Hematopoietic multipotent progenitor cell treated with erythropoietin and hydrocortisone succinate and interleukin-3 and kit ligand, for 4 days (in vitro differentiated cells): ENCODE results near the gene EPB41L1.

Source experiments
- DNase-seq: peaks from one replicate; pipeline ENCODE4 v3.0.0-alpha.2; 2015

The EPB41L1 gene

DNA sequence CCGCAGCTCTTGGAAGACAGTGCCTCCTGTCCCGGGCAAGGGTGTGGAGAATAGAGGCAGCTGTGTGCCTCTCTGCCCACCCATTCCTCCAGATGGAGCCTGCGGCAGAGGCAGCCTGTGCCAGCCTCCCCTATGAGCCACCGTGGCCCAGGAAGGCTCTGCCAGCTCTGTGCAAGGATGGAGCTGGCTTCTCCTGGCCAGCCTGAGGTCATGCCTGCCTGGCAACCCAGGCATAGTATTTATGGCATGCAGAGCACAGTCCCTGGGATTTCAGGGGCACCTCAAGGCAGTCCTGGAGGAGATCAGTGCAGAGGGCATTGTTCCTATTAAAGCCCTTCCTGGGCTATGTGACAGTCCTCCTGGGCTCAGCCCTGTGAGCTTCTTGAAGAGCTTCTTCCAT is 1.5 kb downstream of the EPB41L1 start:
- no peak for DNase-seq

DNA sequence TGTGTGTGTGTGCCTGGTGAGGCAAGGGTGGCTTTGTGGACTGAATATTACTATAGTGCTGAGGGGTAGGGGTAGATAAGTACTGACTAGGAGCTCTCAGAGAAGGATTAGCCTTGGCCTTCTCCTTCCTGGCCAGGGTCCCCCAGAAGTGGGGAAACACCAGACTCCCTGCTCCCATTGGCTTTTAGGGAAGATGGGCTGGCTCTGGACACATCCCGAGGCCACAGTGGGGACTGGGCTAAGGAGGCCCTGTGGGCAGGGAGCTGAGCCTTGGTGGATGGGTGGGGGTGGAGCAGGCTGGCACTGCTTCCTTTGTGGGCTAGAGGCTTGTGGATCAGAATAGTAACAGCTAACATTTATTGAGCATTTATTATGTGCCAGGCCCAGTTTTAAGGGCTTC is 3.1 kb downstream of the EPB41L1 start:
- no peak for DNase-seq

DNA sequence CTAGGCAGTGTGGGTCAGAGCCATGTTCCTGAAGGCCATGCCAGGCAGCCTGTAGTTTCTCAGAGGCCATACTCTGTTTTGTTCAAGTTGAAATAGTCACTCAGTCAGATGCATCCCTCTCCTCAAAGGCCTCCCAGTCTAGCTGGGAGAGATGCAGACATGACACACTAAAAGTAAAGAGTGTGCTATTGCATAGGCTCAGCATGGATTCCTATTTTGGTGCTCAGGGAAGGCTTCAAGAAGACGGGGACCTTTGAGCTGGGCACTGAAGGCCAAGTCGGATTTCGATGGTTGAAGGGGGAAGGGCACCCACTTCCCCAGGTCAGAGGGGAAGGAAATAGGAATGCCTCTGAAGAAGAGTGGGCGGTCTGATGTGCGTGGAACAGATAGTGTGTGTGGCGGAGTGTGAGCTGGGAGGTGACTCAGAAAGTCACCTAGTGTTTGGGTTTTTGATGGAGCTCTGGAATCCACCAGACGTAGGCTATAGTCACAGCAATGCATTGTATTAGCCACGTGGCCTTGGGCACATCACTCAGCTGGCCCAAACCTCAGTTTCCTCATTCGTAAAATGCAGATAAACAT is 3.7 kb downstream of the EPB41L1 start:
- DNase-seq = no peak

DNA sequence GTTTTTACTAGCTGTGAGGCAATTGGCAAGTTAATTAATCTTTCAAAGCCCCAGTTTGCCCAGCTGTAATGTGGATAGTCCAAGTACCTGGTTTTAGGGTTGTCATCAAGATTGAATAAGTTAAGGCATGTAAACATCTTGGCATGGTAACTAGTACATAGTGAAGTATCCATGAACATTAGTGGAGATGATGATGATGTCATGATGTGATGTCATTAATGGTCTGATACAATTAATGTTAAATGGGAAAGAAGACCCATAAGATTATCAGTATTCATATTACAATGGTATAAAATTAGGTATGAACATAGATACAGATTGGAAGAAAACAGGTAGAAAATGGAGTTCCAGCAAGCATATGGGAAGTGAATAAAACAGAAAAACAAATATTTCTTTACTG is 5.3 kb downstream of the EPB41L1 start:
- no peak for DNase-seq

DNA sequence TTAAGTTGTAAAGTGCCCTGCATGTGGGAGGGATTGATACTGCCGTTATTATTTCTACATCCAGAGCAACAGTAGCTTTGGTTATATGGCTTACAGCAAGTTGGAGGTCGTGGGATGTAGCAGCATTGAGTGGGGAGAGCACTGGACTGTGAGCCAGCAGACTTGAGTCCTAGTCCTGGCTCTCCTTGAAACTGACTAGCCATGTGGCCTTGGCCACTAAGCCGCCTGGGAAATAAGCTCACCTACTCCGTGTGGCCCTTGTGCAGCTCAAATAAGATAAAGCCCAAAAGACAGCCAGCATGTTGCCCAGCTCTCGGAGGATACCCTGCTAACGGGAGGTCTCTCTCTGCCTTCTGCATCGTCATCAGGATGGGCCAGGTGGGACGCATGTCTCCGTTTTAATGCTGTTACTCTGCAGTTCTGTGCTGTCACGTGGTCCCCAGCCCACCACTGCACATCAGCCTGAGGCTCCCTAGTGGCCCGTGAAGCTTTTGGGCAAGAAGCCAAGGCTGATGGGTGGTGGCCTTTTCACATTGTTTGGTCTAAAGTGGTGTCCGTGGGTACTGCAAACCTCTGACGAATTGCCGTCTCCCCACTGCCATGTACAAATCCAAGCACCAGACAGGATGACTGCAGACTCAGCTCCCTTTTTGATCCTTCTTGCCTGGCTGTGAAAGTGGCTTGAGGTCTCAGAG is 7.9 kb downstream of the EPB41L1 start:
- peak; percentile 36 for DNase-seq

DNA sequence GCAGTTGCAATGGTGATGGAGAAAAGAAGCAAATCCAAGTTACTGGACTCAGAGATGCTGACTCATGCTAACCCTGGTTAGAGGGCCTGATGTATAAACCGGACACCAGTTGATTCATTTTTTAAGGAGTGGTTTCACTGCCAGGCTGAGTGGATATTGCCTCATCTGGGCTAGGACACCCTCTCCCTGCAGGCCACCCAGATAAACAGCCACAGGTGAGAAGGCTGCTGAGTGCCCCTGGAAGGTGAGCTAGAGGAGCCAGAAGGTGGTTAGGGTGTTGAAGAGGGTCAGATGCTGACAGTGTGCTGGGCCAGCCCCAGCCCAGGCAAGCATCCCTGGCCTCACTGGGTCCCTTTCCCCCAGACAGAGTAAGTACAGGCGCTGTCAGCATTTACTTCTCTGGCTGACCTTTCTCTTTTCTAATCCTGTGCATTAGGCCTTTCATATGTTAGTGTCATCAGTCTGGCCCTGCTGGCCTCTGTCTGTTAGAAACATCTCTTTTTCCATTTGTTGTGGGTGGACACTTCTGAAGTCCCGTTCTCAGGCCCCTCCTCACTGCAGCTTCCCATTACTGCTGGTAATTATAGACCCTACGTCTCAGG is 13.5 kb downstream of the EPB41L1 start:
- no peak for DNase-seq

DNA sequence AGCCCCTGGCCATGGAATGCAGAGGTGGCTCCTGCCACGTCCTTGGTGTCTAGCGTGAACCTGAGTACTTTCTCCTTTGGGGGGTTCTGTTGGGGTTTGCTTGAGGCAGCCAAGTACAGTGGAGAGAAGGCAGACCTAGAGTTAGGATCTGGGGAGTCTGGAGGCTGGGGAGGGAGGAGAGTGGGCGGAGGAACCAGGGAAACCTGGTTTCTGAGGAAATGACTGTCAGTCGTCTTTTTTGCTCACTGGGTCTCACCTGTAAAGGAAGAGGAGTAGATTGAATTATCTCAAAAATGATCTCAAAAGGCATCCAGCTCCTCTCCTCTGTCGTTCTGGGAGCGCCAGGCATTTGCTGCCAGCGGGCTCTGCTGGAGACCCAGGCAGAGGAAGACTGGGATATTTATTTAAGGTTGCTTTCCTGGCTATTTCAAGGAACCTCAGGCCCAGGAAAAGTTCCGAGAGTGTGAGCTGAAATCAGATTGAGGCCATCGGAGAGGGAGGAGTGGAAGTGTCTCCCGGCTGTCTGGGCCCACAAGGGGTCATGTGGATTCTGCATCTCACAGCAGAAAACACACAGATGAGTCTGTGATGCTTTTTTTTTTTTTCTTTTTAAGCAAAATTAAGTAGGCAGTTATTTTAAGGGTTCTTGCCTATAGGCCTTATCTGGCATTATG is 16.1 kb downstream of the EPB41L1 start:
- DNase-seq = no peak

DNA sequence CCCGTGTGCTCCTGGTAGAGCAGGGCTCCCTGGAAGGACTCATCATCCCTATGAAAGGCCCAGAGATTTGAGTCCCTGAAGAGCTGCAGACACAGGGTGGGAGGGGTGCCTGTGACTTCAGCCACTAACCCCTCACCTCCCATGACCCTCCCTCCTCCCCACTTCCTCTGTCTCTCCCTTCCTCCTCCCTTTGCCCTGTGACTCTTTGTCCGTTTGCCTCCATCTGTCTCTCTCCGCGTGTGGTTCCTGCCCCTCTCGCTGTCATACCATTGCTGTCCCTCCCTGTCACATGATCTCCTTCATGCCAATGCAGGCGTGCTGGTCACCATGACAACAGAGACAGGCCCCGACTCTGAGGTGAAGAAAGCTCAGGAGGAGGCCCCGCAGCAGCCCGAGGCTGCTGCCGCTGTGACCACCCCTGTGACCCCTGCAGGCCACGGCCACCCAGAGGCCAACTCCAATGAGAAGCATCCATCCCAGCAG is 19.0 kb downstream of the EPB41L1 start:
- DNase-seq = peak; percentile 77

DNA sequence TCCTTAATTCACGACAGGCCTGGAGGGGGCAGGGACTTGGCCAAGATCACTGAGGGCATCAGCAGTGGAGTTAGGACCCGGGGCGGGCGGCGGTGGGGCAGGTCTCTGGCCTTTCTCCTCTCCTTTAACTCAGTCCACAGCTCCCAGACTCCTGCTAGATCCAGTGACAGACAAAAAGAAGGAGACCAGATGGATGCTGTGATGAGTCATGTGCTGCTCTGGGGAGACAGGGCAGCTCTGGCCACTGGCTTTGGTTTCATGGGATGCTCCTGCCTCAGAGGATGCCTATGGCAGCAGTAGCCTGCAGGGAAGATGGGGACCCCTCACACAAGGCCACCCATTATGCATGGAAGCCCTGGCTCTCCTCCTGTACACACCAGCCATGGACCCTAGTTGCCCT is 20.5 kb downstream of the EPB41L1 start:
- no peak for DNase-seq

DNA sequence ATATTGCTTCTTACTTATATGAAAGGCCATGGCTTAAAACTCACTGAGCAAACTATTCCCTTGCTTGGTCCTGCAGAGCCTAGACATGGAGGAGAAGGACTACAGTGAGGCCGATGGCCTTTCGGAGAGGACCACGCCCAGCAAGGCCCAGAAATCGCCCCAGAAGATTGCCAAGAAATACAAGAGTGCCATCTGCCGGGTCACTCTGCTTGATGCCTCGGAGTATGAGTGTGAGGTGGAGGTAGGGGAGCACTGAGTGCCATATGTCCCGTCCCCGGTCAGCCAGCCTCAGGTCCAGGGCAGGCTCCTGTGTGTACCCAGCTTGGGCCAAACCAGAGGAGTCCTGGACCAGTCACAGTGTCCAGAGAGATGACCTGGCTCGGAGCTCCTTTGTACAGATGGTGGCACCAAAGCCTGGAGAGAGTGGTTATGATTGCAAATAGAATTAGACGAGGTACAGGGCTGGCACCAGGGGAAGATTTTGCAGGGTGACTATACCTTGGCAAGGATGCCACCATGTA is 21.0 kb downstream of the EPB41L1 start:
- DNase-seq = no peak

DNA sequence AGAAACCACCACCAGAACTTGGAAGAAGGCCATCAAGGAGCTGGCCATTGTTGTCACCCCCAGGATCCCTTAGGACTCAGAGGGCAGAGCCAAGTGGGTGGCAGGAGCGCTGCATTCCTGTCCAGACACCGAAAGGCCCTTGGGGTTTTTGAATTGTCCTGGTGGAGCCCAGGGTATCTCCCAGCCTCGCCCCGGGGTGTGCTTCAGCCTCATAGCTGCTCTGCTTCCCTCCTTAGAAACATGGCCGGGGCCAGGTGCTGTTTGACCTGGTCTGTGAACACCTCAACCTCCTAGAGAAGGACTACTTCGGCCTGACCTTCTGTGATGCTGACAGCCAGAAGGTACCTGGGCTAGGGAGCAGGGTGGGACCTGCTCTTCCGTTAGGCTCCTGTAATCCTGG is 23.2 kb downstream of the EPB41L1 start:
- no peak for DNase-seq

DNA sequence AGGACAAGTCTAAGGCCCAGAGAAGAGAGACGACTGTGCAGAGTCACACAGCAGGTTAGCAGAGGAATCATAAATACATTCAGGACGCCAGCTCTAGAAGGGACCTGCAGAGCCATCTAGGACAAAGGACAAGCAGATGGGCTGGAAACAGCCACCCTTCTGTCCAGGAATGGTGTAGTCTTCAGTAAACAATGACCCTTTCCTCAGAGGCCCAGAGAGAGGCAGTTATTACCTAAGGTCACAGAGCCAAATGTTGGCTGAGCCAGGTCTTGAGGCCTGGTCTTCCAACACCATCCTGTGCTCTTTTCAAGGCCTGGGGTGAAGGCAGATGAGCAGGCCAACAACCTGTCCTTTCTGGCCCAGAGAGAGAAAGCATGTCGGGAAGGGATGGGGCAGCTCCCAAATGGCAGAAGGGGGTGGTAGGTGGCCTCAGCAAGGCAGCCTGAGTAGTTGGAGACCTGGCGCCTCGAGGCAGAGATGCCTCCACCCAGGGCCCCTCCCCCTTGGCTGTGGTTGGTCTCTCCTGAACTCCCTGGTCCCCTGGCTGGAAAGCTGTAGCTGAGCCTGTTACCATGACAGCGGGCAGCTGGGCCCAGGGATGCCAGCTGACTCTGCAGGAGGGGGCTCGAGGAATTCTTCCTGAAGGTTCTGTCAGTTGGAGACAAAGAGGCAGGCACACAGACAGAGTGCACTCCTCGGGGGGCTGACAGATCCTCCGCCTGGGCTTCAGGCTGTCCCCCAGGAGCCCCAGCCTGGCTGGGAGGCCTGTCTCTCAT is 24.8 kb downstream of the EPB41L1 start:
- DNase-seq = no peak

DNA sequence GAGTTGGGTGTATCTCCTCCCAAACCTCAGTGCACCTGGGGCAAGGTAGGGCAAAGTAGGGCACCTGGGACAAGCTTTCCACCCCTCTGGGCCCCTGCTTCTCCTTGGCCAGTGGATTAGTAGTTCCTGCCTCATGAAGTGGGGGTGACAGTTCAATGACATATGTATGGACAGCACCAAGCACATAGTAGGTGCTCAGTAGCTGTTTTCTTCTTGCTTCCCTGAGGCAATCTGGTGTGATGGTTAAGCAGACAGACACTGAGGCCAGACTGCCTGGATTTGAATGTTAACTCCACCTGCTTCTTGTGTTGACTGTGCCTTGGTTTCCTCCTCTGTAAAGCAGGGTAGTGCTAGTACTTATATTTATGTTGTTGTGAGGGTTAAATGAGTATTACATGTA is 25.8 kb downstream of the EPB41L1 start:
- DNase-seq = no peak

DNA sequence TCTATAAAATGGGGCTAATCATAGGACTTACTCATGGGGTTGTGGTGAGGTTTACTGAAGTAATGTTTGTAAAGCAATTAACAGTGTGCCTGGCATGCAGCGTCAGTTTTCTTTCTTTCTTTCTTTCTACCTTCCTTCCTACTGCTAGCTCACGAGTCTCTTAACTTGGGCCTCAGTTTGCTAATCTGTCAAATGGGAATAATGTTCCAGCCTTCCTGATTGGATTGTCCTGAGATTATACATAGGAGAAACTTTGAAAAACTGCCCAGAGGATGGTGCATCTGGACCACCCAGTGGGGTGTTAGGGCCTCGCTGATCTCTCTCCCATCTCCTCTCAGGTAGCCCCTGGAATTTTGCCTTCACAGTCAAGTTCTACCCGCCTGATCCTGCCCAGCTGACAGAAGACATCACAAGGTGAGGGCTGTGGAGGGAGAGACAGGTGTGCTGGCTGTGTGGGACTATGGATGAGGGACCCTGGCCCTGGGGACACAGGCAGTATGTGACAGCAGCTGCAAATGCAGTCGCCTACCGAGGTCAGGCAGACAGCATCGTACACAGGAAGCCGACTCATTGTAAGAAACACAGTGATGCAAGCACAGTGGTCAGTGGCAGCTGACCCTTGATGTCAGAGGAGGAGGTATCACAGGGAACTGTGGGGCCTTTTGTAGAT is 27.5 kb downstream of the EPB41L1 start:
- peak; percentile 53 for DNase-seq

DNA sequence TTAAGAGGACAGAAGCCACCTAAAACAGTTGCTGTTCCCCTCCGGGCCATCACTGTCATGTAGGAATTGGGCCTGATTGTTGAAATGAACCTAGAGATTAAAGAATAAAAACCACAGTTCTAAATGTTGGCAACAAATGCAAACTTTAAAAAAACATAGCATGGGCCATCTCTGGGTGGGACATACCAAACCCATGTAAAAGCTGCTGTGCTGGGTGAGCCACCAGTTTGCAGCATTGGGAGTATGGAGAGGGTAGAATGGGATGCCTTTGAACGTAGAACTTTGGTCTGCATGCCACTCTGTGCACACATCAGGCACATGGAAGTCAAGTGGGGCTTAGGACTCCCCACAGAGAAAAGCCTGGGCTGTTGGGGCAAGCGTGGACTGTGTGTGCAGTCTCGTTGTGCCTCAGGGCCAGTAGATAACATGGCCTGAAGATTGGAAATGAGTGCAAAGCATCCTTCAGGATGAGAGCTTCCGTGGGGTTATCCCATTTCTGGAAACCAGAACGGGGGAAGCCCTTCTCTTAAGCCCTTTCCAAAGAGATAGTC is 28.1 kb downstream of the EPB41L1 start:
- DNase-seq = no peak

DNA sequence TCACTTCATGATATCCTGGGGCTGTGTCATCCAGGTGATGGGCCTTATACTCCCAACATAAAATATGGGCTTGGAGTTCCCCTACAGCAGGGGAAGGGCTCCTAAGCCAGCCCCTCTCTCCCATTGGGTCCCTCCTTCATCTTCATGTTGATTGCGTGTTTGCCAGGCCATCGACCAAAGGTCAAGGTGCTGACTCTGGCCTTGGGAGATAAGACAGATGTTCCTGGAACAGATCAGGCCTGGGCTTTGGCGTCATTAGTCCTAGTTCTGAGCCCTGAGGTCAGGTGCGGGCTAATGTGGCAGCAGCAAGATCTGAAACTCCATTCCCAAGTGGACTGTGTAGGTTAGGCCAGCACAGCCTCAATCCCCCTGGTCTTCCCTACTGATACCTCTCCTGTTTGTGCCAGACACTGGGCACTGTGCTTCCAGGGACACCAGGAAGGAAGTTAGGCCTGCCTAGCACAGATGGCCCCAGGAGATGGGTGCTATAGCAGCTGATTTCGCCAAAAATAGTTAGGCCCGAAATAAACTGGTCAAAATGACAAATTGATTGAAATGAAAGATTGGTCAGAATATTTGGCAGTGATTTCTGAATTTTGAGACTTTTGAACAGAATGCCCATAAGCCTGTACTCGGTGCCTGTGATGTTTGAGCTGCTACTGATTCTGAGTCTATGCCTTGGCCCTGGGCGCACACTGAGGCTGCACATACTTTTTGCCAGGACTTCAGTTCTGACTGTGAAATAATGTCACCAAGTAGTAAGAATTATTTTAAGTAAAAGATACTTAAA is 28.8 kb downstream of the EPB41L1 start:
- no peak for DNase-seq

DNA sequence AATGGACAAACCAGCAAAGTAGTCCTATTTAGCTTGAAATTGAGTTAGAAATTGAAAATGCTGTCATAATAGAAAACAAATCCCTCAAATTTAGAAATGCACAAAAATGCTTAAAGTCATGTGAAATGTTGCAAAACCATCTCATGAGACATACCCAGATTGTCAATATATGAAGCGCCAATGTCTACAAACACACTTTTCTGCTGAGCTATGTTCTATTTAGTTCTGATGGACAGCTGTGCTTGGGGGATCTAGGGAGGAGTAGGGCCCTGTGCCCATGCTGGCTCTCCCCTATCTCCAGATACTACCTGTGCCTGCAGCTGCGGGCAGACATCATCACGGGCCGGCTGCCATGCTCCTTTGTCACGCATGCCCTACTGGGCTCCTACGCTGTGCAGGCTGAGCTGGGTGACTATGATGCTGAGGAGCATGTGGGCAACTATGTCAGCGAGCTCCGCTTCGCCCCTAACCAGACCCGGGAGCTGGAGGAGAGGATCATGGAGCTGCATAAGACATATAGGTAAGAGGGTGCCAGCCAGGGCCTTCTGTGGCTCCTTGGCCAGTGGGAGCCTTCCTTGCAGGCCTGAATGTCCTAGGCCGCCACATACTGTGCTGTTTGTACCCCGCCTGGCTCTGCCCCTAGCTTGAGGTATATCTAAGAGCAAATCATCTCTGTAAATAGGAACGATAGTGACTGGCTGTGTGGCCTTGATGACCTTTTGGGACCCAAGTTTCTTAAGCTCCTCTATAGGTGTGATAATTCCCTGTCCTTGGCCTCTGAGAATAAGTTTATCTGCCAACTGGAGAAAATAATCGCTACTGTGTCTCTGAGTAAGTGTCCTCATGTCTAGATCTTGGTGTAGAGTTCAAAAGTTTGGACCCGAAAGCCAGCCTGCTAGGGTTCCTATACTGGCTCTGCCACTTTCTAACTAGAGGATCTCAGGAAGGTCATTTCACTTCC is 30.6 kb downstream of the EPB41L1 start:
- DNase-seq = no peak

DNA sequence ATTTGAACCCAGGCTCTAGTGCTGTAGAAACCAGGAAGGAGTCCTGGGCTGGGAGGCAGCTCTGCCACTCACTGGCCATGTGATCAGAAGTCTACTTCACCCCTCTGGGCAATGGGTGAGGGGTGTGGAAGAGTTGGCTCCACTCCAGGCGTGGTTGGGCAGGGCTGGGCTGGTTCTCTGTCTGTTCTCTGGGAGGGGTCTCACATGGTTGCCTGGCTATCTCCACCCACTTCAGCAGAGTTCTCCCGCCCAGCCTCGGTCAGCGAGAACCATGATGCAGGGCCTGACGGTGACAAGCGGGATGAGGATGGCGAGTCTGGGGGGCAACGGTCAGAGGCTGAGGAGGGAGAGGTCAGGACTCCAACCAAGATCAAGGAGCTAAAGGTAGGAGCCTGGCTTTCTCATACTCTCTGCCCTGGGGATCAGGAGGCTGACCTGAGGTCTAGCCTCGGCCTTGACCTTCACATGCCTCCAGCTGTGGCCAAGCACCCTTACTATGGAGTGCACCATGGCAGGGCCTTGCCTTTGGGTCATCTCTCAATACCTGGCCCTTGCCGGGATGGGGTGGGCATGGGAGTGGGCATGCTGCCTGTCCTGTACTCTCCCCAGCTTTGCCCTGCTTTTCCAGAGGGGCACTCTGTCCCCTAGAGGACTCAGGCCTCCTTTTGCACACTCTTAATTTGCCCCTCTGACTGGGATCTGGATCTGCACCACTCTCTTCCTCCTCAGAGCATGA is 39.6 kb downstream of the EPB41L1 start:
- DNase-seq = no peak

DNA sequence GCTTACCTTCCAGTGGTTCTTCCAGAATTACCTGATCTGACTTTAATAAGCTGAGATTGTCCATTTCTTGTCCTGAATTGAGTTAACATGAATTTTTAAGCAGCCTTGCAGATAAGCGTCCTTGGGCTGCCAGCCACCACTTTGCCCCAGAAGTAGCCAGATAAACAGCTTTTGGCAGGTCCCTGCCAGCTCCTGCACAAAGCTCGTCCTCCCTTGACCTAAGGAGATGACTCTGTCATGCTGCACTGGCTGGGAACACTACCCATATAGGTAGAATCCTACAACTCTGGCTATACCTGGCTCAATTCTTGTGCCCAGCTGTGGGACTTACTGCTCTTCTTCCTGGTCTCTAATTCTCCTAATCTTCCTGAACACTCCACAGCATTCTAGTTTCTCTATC is 42.1 kb downstream of the EPB41L1 start:
- DNase-seq = no peak
